ENCODE data around the gene TMPRSS9. TPM values are rescaled to one million over a fixed set of nuclear protein-coding genes. Genes with fewer than 3 reads are reported as not detected.

The TMPRSS9 gene
- polyA plus RNA-seq, 1 donor (not counting 4 experiments of a cell fraction or from before 2014, with no cell fraction given) = not detected

DNA sequence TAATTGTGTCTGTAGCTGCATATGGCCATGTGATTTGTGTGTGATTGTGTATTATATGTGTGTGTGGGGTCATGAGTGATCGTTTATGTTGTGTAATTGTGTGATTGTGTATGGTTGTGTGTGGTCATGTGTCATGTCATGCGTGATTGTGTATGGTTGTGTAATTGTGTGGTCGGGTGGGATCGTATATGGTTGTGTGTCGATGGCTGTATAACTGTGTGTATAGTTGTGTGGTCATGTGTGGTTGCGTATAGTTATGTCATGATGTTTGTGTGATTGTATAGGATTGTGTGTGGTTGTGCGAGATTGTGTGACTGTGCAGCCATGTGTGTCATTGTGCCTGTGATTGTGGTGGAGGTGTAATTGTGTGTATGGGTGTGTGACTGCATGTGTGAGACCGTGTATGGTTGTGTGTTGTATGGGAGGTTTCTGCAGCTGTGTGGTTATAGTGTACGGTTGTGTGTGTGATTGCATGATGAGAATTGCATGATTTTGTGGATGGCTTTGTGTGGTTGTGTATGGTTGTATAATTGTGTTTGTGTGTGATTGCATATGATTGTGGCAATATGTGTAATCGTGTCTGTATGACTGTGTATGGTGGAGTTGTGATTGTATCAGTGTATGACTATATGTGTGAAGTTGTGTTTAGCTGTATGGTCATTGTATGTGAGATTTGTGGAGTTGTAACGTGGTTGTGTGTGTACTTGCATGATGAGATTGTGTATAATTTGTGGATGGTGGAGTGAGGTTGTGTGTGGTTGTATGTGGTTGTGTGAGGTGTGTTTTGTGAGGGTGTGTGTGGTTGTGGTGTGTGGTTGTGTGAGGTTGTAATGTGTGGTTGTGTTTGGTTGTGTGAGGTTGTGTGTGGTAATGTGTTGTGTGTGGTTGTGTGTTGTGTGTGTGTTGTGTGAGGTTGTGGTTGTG lies 2.2 kb downstream of the TMPRSS9 start:
- peak; percentile 5 for FAIRE-seq
- no peak overlapping the region for H3K4me2 ChIP-seq (ENCODE audit: control insufficient read depth, extremely low read depth, insufficient read depth, low read depth, low read length)
- TF ChIP-seq, protein P1, sequence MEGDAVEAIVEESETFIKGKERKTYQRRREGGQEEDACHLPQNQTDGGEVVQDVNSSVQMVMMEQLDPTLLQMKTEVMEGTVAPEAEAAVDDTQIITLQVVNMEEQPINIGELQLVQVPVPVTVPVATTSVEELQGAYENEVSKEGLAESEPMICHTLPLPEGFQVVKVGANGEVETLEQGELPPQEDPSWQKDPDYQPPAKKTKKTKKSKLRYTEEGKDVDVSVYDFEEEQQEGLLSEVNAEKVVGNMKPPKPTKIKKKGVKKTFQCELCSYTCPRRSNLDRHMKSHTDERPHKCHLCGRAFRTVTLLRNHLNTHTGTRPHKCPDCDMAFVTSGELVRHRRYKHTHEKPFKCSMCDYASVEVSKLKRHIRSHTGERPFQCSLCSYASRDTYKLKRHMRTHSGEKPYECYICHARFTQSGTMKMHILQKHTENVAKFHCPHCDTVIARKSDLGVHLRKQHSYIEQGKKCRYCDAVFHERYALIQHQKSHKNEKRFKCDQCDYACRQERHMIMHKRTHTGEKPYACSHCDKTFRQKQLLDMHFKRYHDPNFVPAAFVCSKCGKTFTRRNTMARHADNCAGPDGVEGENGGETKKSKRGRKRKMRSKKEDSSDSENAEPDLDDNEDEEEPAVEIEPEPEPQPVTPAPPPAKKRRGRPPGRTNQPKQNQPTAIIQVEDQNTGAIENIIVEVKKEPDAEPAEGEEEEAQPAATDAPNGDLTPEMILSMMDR (optimal IDR thresholded peaks at IDR 0.05 in 1 of 3, IDR thresholded peaks at IDR 0.05 in 1 of 3, conservative IDR thresholded peaks at IDR 0.05 in 1 of 3; ENCODE audit: extremely low read depth in 1 of 3, insufficient read depth in 2 of 3, low read length in 3 of 3) = no peak
- H3K4me1 ChIP-seq (ENCODE audit: control insufficient read depth, extremely low read depth, insufficient read depth, low read length) = no peaks in the 10 kb centered on the region
- H3K9me1 ChIP-seq (ENCODE audit: control insufficient read depth, extremely low read depth, insufficient read depth, low read length) = no peaks in the 10 kb centered on the region
- H3K27me3 ChIP-seq (ENCODE audit: control insufficient read depth, extremely low read depth, insufficient read depth, low read length) = peaks cover 40% of the 10 kb centered on the region
- H3K9me3 ChIP-seq (ENCODE audit: control insufficient read depth, low read depth, low read length) = no peaks in the 10 kb centered on the region
- no peak for DNase-seq (ENCODE audit: low read depth, low spot score)
- H3K4me3 ChIP-seq (ENCODE audit: control insufficient read depth in 2 of 3, extremely low read depth in 1 of 3, insufficient read depth in 2 of 3, low read depth in 1 of 3, low read length in 3 of 3) = no peak overlapping the region
- H3K27ac ChIP-seq (ENCODE audit: control insufficient read depth, insufficient read depth, low read length) = no peak overlapping the region
- H4K20me1 ChIP-seq (ENCODE audit: control insufficient read depth, extremely low read depth, insufficient read depth, low read length) = peaks cover 3% of the 10 kb centered on the region
- no peak overlapping the region for H3K9ac ChIP-seq (ENCODE audit: control insufficient read depth, extremely low read depth, insufficient read depth, low read length)
- no peaks in the 10 kb centered on the region for H3K36me3 ChIP-seq (ENCODE audit: control insufficient read depth in 2 of 2, extremely low read depth in 1 of 2, insufficient read depth in 2 of 2, low read length in 2 of 2)
- dilution Hi-C loops (cut with MboI; ENCODE audit: extremely low pct_ligation_motif_present, low sequenced_read_pairs) = no loop called here
- no peaks in the 10 kb centered on the region for H3K79me2 ChIP-seq (ENCODE audit: control insufficient read depth, insufficient read depth, low read length)
- H2AFZ ChIP-seq (ENCODE audit: control insufficient read depth, low read length) = no peak overlapping the region

DNA sequence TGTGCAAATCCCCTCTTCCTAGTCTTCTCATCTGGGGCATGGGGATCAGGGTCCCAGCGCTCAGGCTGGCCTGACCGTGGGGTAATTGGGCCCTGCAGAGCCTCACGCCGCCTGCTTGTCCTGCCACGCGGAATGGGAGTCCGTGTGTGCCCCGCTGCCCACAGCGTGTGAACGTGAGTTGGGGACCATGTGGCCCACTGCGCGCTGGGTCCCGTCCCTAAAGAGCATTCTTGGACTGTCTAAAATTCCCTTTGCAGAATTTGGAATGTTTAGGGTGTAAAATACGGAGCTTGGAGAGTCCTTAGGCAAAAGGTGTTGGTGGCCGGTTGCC lies 2.9 kb downstream of the TMPRSS9 start:
- no peaks in the 10 kb centered on the region for H3K36me3 ChIP-seq (ENCODE audit: control insufficient read depth in 2 of 2, extremely low read depth in 1 of 2, insufficient read depth in 2 of 2, low read length in 2 of 2)
- H3K4me1 ChIP-seq (ENCODE audit: control insufficient read depth, extremely low read depth, insufficient read depth, low read length) = no peaks in the 10 kb centered on the region
- H3K9me3 ChIP-seq (ENCODE audit: control insufficient read depth, low read depth, low read length) = no peaks in the 10 kb centered on the region
- DNase-seq (ENCODE audit: low read depth, low spot score) (no peak), FAIRE-seq (no peak)
- H3K27me3 ChIP-seq (ENCODE audit: control insufficient read depth, extremely low read depth, insufficient read depth, low read length) = peaks cover 40% of the 10 kb centered on the region
- no peak overlapping the region for H3K4me3 ChIP-seq (ENCODE audit: control insufficient read depth in 2 of 3, extremely low read depth in 1 of 3, insufficient read depth in 2 of 3, low read depth in 1 of 3, low read length in 3 of 3)
- no peak overlapping the region for H3K27ac ChIP-seq (ENCODE audit: control insufficient read depth, insufficient read depth, low read length)
- no peak for TF ChIP-seq EZH2 (IDR thresholded peaks at IDR 0.05; ENCODE audit: low read length)
- TF ChIP-seq, protein P1 (optimal IDR thresholded peaks at IDR 0.05 in 1 of 3, IDR thresholded peaks at IDR 0.05 in 1 of 3, conservative IDR thresholded peaks at IDR 0.05 in 1 of 3; ENCODE audit: extremely low read depth in 1 of 3, insufficient read depth in 2 of 3, low read length in 3 of 3) = no peak
- H3K9me1 ChIP-seq (ENCODE audit: control insufficient read depth, extremely low read depth, insufficient read depth, low read length) = no peaks in the 10 kb centered on the region
- peaks cover 3% of the 10 kb centered on the region for H4K20me1 ChIP-seq (ENCODE audit: control insufficient read depth, extremely low read depth, insufficient read depth, low read length)
- H3K9ac ChIP-seq (ENCODE audit: control insufficient read depth, extremely low read depth, insufficient read depth, low read length) = no peak overlapping the region
- dilution Hi-C loops (cut with MboI; ENCODE audit: extremely low pct_ligation_motif_present, low sequenced_read_pairs) = no loop called here
- H3K79me2 ChIP-seq (ENCODE audit: control insufficient read depth, insufficient read depth, low read length) = no peaks in the 10 kb centered on the region
- no peak overlapping the region for H3K4me2 ChIP-seq (ENCODE audit: control insufficient read depth, extremely low read depth, insufficient read depth, low read depth, low read length)
- H2AFZ ChIP-seq (ENCODE audit: control insufficient read depth, low read length) = no peak overlapping the region
